GM18520 (cell line): ENCODE data around the gene KIF5B.
"Not testable (repeated sequence)": the region's sequence is repeated elsewhere in the genome, so short reads cannot be mapped to it uniquely, and the experiment has no call there.

Experiments
- ATAC-seq: cut with Tn5 transposase; IDR thresholded peaks from one replicate; pipeline ENCODE4 v1.9.1; 2021; ENCODE audit not compliant: unreplicated experiment

The KIF5B gene

DNA sequence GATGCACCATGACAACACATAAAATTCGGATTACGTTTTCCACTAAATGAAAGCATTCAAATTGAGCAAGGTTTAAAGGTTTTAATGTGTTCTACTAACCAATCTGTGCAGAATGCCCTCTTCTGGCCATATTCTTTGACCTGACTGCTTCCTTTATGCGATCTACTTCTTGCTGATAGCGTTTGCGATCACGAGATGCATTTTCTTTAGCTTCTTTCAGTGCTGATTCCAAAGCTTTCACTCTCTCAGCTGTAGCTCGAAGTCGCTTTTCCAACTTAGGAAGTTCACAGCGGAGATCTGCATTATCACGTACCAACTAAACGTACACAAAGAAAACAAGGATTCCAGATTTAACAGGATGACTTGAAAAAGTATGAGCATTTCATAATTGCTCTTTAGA is 39.2 kb downstream of the KIF5B start:
- ATAC-seq = no peak

DNA sequence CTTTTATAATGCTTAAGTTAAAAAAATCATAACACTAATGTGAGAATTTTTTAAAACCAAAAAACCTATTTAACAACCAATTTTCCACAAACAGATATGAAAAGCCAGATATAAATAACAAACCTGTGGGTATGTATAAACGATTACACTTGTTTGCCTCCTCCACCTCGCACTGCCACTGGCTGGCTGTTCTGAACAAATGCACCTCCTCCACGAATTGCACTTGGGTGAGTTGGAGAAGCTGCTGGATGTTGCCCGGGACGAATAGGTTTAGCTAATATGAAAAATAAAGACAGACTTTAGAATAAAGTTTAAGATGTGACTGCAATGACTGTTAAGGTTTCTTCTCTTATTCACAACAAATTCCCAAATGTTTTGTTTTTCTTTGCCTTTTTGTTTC is 40.8 kb downstream of the KIF5B start:
- ATAC-seq = no peak

DNA sequence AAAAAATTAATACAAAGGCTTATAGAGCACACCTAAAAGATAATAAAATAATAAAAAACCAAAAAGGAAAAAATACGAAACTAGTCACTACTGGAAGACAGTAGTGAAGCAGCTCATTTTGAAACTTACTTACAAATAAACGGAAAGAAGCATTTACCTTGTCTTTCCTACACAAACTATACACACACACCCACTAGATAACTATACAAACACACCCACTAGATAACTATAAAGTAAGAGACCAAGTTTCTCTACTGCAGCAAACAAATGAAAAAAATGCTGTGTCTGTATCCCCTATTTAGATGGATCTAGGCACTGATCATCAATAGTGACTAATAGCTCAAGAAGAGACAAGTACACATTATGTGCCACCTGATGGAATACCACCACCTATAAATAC is 49.2 kb downstream of the KIF5B start:
- ATAC-seq = no peak

DNA sequence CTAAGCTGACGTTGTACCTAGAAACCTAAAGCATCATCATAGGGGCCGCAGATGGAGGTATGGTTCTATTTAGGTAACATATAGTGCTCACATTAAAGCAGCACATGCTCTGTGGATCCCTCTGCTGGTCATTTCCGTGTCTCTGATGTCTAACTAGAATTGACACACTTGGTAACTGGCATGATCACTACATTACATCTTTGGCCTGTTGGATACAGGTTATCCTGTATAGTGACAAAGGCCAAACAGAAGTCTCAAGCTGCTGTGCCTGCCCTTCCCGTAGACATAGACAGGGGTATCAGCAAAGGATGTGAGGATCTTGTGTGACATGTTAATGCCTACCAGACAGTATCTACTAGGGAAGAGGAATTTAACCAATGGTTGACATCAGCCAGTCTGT is 51.2 kb downstream of the KIF5B start:
- no peak for ATAC-seq

DNA sequence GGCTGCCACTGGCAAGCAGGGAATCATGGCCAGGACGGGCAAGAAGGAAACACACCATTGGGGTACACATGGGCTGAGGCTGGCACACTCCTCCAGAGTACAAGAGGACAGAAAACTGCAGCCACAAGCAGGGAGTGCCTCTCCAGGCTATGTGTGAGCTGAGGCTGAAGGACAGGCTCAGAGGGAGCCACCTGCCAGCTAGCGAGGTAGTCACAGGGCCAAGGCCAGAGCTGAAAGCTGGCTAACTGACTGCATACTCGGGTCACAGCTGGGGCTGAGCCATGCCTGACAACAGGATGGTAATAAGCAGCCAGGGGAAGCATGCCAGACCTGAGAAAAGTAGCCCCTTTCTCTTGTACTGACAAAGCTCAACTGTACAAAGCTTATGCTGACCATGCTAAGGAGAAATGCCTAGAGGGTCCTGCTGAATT is 52.0 kb downstream of the KIF5B start:
- ATAC-seq = no peak

DNA sequence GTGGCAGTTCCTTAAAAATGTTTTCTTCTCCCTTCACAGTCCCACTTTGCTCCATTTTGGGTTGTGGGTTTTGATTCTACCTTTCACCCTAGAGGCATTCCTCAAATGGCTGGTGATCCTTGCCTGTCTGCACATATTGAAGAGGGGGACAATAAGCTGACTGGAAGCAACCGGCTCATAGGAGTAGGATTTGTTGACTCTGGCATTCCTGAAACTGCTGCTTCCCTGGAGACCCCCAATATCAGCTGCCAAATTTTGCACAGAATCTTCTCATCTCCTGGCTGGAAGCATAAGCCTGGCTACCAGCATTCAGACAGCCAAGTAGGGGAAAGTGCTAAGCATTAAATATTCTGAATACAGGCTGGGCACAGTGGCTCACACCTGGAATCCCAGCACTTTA is 53.7 kb downstream of the KIF5B start:
- no peak for ATAC-seq

DNA sequence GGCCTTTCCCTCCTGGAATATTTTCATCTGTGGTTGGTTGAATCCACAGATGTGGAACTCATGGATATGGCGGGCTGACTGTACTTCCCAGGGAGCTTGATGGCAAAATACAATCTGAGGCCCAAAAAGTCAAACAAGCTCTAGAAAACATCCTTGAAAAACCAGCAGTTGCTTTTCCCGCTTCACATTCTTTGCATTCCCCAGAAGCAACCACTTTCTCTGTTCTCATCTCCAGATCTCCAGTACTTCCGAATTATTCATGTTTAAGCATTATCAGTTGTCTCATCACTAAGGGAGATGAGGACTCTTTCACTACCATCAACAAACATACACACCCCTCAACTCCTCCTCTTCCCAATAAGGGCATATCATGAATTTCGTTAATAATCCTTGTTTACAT is 55.3 kb downstream of the KIF5B start:
- ATAC-seq = no peak

DNA sequence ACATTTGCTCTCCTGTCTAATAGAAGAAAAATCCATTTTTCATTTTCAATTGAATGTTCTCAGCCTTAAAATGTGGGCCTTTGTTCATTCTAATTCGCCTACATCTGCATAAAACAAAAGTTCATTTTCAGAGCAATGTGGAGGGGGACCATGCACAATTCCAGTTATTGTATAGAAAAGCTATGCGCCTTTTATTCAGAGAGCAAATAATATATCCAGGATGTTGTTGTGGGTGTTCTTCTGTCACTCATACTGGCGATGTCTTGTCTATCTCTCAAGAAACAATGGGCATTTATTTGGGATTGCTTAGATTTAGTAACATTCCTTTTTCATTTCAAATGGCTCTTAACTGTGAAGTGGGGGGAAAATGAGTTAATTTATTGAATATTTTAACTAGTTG is 56.4 kb downstream of the KIF5B start:
- ATAC-seq = no peak

DNA sequence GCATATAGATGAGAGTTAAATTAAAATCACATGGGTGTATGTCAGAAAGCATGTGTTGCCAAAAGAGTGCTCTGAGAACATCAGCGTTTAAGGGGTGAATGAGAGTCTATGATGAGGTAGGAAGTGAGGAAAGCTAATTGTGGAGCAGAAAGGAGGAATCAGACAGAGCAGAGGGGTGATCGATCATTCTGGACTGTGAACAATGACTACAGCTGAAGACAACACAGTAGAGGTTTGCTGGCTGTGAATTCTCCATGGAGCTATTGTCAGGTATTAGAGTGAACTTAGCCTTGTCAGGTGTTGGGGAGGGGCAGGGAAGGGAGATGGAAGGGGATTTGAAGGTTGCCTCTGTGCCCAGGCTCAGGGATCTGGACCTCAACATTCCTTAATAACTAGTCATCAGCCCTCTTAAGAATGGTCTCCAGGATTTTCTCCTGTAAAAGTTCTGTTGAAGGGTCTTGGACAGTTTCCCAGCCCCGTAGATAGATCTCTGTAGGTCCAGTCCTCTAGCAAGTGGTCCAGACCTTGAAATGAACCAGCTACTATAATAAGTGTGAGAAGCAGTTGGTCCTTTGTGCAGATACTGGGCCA is 57.1 kb downstream of the KIF5B start:
- ATAC-seq = no peak

DNA sequence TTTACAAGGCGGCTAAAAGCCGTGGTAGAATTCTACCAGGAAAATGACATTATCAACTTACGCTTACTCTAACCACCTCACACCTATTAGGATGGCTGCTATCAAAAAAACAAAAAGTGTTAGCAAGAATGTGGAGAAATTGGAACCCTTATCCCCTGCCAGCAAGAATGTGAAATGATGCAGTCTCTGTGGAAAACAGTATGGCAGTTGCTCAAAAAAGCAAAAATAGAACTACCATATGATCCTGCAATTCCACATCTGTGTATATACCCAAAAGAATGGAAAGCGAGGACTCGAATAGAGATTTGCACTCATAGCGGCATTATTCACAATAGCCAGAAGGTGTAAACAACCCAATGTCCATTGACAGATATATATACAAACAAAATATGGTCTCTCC is 61.3 kb downstream of the KIF5B start:
- ATAC-seq = no peak

DNA sequence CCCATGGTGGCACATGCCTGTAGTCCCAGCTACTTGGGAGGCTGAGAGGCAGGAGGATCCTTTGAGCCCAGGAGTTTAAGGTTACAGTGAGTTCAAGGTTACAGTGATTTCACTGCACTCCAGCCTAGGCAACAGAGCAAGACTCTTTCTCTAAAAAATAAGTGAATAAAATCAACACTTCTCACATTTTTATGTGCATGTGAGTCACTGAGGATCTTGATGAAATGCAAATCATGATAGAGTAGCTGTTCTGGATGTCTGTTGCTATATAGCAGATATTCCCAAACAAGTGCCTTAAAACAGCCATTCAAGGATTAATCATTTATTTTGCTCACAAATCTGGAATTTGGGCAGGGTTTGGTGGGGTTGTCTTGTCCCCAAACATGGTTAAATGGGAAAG is 65.3 kb downstream of the KIF5B start:
- ATAC-seq = no peak

DNA sequence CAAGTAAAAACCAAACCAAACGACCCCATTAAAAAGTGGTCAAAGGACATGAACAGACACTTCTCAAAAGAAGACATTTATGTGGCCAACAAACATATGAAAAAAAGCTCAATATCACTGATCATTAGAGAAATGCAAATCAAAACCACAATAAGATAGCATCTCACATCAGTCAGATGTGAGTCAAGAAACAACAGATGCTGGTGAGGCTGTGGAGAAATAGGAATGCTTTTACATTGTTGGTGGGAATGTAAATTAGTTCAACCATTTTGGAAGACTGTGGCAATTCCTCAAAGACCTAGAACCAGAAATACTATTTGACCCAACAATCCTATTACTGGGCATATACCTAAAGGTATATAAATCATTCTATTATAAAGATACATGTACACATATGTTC is 68.4 kb downstream of the KIF5B start:
- ATAC-seq = not testable (repeated sequence)

DNA sequence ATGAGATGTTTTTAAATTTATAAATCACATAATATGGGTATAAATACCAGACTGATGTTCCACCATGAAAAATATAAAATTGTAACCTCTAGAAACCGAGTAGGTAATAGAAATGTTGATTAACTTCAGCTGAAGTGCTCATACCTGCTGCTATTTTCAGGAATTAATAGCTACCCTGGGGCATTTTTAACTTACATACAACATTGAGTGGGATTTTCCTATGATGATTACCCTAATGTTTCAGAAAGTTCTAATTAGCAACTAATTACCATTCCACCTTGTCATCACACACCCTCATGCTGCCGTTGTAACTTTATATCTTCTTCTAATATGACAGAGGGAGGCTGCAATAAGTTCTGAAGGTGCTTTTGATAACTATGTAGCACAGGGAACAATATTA is 74.1 kb downstream of the KIF5B start:
- no peak for ATAC-seq

DNA sequence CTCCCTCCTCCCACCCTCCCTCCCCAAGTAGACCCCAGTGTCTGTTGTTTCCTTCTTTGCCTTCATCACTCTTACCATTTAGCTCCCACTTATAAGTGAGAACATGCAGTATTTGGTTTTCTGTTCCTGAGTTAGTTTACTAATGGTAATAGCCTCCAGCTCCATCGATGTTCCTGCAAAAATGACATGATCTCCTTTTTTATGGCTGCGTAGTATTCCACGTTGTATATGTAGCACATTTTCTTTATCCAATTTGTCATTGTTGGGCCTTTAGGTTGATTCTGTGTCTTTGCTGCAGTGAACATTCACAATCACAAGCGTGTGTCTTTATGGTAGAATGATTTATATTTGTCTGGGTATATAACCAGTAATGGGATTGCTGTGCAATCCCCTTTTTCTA is 75.8 kb downstream of the KIF5B start:
- ATAC-seq = no peak

DNA sequence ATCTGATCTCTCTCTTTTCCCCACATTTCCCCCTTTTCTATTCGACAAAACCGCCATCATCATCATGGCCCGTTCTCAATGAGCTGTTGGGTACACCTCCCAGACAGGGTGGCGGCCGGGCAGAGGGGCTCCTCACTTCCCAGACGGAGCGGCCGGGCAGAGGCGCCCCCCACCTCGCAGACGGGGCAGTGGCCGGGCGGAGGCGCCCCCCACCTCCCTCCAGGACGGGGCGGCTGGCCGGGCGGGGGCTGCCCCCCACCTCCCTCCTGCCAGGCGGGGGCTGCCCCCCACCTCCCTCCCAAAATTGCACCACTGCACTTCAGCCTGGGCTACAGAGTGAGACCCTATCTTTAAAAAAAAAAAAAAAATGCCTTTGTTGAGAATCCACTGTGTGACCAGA is 77.2 kb downstream of the KIF5B start:
- not testable (repeated sequence) for ATAC-seq

DNA sequence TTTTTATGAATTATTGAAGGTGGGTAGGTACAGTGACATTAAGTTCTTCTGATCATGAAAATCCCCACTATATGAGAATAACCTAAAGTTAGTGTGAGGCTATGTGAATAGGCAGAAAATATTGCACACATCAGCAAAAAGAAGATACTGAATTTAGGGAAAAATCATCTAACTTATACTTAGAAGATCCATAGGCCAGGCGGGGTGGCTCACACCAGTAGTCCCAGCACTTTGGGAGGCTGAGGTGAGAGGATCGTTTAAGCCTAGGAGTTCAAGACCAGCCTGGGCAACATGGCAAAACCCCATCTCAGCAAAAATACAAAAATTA is 78.1 kb downstream of the KIF5B start:
- ATAC-seq = no peak

DNA sequence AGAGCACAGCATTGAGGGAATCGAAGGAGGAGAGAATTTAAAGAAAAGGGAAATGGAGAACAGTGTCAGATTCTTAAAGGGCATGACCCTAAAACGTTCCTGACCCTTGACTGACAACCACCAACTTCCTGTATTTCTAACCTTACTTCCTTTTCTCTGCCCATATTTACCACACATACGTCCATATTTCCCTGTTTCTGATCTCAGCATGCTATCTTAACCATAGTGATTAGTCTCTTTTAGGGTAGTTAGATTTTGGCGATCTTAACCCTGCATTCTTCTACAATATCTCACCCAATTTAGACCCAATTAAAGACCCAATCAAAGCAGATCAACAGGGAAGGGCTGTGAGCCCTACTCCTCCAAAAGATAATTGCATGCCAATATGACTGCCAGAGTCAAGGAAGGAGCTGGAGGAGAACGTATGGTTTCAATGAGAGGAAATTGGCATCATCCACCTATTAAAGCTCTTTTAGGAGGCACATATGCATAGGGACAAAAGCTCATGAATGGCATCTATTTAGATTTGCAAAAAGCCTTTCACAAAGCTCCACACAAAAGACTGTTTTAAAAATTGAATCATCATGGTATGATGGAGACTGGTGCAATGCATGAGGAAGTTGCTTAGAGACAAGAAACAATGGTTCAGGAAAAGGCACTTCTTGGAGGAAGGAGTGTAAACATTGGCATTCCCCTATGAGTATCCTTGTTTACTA is 78.6 kb downstream of the KIF5B start:
- ATAC-seq = no peak

DNA sequence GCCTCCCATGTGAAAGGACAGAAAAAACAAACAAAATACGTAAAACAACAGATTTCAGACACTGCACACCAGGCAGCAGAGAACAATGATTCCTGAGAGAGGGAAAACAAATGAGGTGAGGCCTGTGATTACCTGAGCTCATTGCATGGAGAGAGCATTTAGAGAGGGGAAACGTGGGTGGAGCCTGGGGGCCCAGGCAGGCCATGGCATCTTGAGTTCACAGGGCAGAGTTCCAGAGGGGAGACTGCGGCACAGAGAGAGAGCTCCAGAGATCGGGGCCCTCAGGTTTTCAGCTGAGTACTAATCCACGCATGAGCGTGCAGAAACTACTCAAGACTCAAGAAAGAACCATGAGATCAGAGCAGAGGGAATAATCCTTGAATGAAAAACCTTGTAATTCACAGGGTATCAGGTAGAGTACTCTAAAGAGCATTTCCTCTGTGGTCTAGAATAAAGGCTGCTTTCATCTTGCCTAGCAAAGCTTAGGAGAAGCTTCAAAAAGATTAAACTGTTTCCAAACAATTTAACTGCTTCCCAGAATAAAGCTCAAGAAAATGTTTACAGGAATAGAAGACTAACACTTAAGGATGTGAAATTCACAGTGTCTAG is 81.0 kb downstream of the KIF5B start:
- no peak for ATAC-seq

DNA sequence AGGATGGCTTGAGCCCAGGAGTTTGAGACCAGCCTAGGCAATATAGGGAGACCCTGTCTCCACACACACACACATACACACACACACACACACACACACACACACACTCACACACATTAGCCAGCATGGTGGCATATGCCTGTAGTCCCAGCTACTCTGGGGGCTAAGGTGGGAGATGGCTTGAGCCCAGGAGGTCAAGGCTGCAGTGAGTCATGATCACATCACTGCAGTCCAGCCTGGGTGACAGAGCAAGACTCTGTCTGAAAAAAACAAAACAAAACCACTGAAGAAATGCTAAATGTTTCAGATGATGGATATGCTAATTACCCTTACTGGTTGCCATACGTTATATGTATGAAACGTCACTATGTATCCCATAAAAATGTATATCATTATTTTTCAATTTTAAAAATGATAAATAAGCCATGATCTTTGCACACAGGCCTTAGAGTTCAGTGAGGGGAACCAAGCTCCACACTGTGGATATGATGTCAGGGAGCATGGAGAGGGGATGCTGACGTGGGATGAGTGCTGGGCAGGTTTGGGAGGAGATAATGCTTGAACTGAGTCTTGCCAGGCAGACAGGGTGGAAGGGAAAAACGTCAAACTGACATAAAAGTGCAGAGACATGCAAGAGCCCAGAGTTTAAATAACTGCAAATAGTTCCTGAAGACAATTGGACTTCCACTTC is 81.6 kb downstream of the KIF5B start:
- no peak for ATAC-seq

DNA sequence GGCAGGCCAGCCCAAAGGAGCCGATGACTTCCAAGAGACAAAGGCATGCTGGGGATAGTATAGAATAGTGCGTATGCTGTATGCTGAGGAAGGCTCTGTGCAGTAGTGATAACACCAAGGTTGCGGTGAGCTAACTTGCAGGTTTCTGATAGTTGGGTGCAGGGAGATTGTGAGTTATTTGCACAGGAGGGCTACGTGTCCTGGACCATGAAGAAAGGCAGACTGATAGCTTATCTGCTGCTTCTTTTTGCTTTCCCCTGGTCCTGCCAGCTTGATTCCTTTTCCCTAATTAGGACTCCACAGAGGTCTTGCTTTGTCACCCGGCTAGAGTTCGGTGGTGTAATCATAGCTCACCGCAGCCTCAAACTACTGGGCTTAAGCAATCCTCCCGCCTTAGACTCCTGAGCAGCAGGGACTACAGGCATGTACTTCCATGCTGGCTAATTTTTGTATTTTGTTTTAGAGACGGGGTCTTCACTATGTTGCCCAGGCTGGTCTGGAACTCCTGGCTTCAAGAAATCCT is 83.6 kb downstream of the KIF5B start:
- no peak for ATAC-seq

DNA sequence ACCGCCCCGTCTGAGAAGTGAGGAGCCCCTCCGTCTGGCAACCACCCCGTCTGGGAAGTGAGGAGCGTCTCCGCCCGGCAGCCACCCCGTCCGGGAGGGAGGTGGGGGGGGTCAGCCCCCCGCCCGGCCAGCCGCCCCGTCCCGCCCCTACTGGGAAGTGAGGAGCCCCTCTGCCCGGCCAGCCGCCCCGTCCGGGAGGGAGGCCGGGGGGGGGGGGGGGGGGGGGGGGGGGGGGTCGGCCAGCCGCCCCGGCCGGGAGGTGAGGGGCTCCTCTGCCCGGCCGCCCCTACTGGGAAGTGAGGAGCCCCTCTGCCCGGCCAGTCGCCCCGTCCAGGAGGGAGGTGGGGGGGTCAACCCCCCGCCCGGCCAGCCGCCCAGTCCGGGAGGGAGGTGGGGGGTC is 86.4 kb downstream of the KIF5B start:
- not testable (repeated sequence) for ATAC-seq

DNA sequence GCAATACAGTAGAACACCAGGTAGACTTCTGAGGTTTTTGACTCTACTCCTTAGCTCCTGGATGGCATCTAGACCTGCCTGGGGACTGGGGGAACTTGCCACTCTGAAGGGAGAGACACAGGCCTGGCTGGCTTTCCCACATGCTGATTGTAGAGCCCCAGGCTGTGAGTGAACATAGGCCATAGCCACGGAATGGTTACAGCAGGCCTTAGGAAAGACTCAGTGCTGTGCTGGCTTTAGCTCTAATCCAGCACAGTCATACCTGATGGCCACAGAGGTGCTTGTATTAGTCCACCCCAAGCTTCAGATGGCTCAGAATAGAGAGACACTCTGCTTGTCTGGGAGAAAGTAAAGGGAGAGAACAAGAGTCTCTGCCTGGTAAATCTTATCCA is 92.6 kb downstream of the KIF5B start:
- ATAC-seq = no peak
